CD4-positive, alpha-beta memory T cell (primary cell): ENCODE results near the gene YTHDC1. TPM values are rescaled to one million over a fixed set of nuclear protein-coding genes. Genes with fewer than 3 reads are reported as not detected.

Source experiments
- CTCF ChIA-PET: fragments of 350-600 bp; sonication (Branson Sonifier 250); formaldehyde crosslinking; loops from one replicate; lab custom pipeline; 2021; ENCODE audit warnings: inconsistent platforms; ENCODE audit not compliant: partially characterized antibody; lab: Charles Lee
- POLR2A ChIA-PET: fragments of 350-600 bp; sonication (Branson Sonifier 250); formaldehyde crosslinking; loops from one replicate; lab custom pipeline; 2021; ENCODE audit not compliant: partially characterized antibody; lab: Charles Lee
- DNase-seq, 5 donors: peaks; one replicate each; pipeline versions ENCODE4 v3.0.0 to v3.0.0-alpha.2; 2020 to 2022; ENCODE audit warnings: mixed read lengths in 1 of 5
- H3K27ac ChIP-seq: one replicate; pipeline ENCODE4 v1.7.0; 2013; ENCODE audit warnings: low read depth, low read length
- H3K27me3 ChIP-seq: 2 replicates; pipeline ENCODE4 v1.7.0; 2013; ENCODE audit warnings: mild to moderate bottlenecking, low read length, moderate library complexity; ENCODE audit not compliant: insufficient read depth
- H3K36me3 ChIP-seq: 2 replicates; pipeline ENCODE4 v1.7.0; 2013; ENCODE audit warnings: mild to moderate bottlenecking, low read length, moderate library complexity; ENCODE audit not compliant: insufficient read depth
- H3K4me1 ChIP-seq: 2 replicates; pipeline ENCODE4 v1.7.0; 2013; ENCODE audit warnings: mild to moderate bottlenecking, low read length, moderate library complexity; ENCODE audit not compliant: insufficient read depth
- H3K4me3 ChIP-seq, 2 donors: one replicate each; pipeline ENCODE4 v1.7.0; 2013; ENCODE audit warnings: low read length in 2 of 2, mild to moderate bottlenecking in 1 of 2
- H3K9me3 ChIP-seq, 2 donors: one replicate each; pipeline ENCODE4 v1.7.0; 2013; ENCODE audit warnings: low read length in 2 of 2, control low read depth in 1 of 2; ENCODE audit not compliant: control insufficient read depth in 1 of 2
- H3K27ac Mint-ChIP-seq, 7 donors: one replicate each; pipeline ENCODE4 v1.8.0; 2020 to 2021; ENCODE audit warnings: mixed read lengths in 7 of 7, mild to moderate bottlenecking in 6 of 7, inconsistent platforms in 3 of 7, moderate library complexity in 3 of 7
- H3K27me3 Mint-ChIP-seq, 2 donors: one replicate each; pipeline ENCODE4 v1.8.0; 2020 to 2021; ENCODE audit warnings: mixed read lengths in 2 of 2
- H3K36me3 Mint-ChIP-seq, 2 donors: one replicate each; pipeline ENCODE4 v1.8.0; 2020 to 2021; ENCODE audit warnings: mixed read lengths in 2 of 2, inconsistent platforms in 1 of 2, mild to moderate bottlenecking in 1 of 2
- H3K4me1 Mint-ChIP-seq, 4 donors: one replicate each; pipeline ENCODE4 v1.8.0; 2020 to 2021; ENCODE audit warnings: mixed read lengths in 4 of 4, mild to moderate bottlenecking in 1 of 4
- H3K4me3 Mint-ChIP-seq, 8 donors: one replicate each; pipeline ENCODE4 v1.8.0; 2020 to 2021; ENCODE audit warnings: mixed read lengths in 8 of 8, mild to moderate bottlenecking in 7 of 8, moderate library complexity in 6 of 8, inconsistent platforms in 3 of 8
- H3K9me3 Mint-ChIP-seq, 8 donors: one replicate each; pipeline ENCODE4 v1.8.0; 2020 to 2021; ENCODE audit warnings: mixed read lengths in 8 of 8, mild to moderate bottlenecking in 5 of 8, inconsistent platforms in 3 of 8, moderate library complexity in 1 of 8
- intact Hi-C: fragments of 100-400 bp; cut with micrococcal nuclease; formaldehyde crosslinking; loops from one replicate; pipeline ENCODE4 v1.15.1; 2023
- polyA plus RNA-seq, 2 donors: library from polyadenylated mRNA; unstranded; fragments of 300-500 nt; fragmentation: Illumina TruSeq; gene quantifications; one replicate each; pipeline ENCODE4 v1.2.3, GENCODE V29; 2021
- total RNA-seq, 2 experiments: library from RNA; stranded (reverse); gene quantifications; one replicate each; pipeline ENCODE4 v1.2.3, GENCODE V29; 2021

Gene YTHDC1
- total and polyA plus RNA-seq, 4 experiments from 2014 or later, result 11.2 to 201 (median 110) TPM

DNA sequence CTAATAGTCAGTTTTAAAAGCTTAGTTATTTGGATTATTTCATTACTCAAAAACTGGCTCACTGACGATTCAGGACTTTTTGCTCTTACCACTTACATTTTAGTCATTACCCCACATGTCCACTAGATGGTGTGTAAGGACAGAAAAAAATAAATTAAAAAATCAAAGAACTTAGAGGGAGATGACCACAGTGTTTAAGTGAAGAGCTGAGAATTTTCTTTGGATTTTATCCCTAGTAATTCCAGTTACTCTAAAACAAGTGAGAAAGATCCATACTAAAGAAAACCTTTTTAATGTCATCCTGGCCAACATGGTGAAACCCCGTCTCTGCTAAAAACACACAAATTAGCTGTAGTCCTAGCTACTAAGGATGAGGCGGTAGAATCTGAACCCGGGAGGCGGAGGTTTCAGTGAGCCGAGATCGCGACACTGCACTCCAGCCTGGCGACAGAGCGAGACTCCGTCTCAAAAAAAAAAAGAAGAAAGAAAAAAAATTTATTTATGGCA lies 78.0 kb downstream of the YTHDC1 start:
- no peaks in the 10 kb centered on the region for H3K4me1 ChIP-seq
- H3K36me3 ChIP-seq, result no peaks in the 10 kb centered on the region
- no peak overlapping the region for H3K27ac ChIP-seq
- peaks cover 6 to 7% of the 10 kb centered on the region in 2 donors for H3K27me3 Mint-ChIP-seq
- peaks cover 0 to 4% (median 1%) of the 10 kb centered on the region in 4 donors for H3K4me1 Mint-ChIP-seq
- POLR2A ChIA-PET, result interaction anchor here (1.2 kb wide), 1 partner anchor 102 kb away, joined by 4 read pairs; no protein-coding TSS in a partner anchor
- CTCF ChIA-PET, result interaction anchor here (0.7 to 4.9 kb wide), 16 partner anchors 8 to 164 kb away, joined by 3 to 115 read pairs (median 4); no protein-coding TSS in a partner anchor
- no peak overlapping the region for H3K27ac Mint-ChIP-seq
- H3K36me3 Mint-ChIP-seq, result no peaks in the 10 kb centered on the region
- H3K9me3 ChIP-seq, result no peaks in the 10 kb centered on the region
- peak in 4 of 5 donors; percentile 39 to 42 (median 41) for DNase-seq
- intact Hi-C loops, result loop anchor here (1.0 kb wide), 2 partner anchors 104 to 226 kb away; no protein-coding TSS in a partner anchor
- H3K9me3 Mint-ChIP-seq, result peaks cover 0 to 4% (median 0%) of the 10 kb centered on the region in 8 donors
- no peak overlapping the region for H3K4me3 ChIP-seq
- peak overlapping the region in 4 of 8 donors; percentile 16 to 63 (median 50) for H3K4me3 Mint-ChIP-seq
- no peaks in the 10 kb centered on the region for H3K27me3 ChIP-seq

GRCh38 chr4:68267433-68267944 lies 82.4 kb downstream of the YTHDC1 start:
- intact Hi-C loops, result no loop called here
- CTCF ChIA-PET, result interaction anchor here (2.6 kb wide), 1 partner anchor 109 kb away, joined by 15 read pairs; no protein-coding TSS in a partner anchor

DNA sequence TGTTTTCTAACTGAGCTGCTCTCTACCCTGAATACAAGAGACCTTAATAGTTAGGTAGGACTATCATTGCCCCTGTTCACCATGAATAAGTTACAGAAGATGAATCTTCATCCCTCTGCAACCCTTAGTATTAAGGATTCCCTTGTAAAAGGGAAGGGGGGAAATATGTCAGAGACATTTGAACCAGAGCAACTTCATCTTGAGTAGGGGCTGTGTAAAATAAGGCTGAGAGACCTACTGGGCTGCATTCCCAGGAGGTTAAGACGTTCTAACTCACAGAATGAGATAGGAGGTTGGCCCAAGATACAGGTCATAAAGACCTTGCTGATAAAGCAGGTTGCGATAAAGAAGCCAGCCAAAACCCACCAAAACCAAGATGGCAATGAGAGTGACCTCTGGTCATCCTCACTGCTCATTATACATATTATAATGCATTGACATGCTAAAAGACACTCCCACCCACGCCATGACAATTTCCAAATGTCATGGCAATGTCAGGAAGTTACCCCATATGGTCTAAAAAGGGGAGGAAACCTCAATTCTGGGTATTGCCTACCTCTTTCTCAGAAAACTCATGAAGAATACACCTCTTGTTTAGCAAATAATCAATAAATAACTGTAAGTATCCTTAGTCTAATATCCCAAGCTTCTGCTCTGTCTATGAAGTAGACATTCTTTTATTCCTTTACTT lies 84.9 kb downstream of the YTHDC1 start:
- no peak overlapping the region for H3K27ac Mint-ChIP-seq
- DNase-seq, result no peak
- H3K27me3 ChIP-seq, result no peaks in the 10 kb centered on the region
- H3K4me3 Mint-ChIP-seq, result no peak overlapping the region
- ChIA-PET POLR2A (no interaction called here), CTCF (no interaction called here)
- H3K4me1 Mint-ChIP-seq, result peaks cover 0 to 7% (median 5%) of the 10 kb centered on the region in 4 donors
- no peaks in the 10 kb centered on the region for H3K9me3 ChIP-seq
- intact Hi-C loops, result no loop called here
- H3K4me3 ChIP-seq, result no peak overlapping the region
- peaks cover 0 to 2% (median 0%) of the 10 kb centered on the region in 8 donors for H3K9me3 Mint-ChIP-seq
- no peaks in the 10 kb centered on the region for H3K4me1 ChIP-seq
- H3K27me3 Mint-ChIP-seq, result no peaks in the 10 kb centered on the region
- no peak overlapping the region for H3K27ac ChIP-seq
- no peaks in the 10 kb centered on the region for H3K36me3 ChIP-seq
- H3K36me3 Mint-ChIP-seq, result no peaks in the 10 kb centered on the region

More at GRCh38 chr4:68267433-68267944, 82.4 kb downstream of the YTHDC1 start:
- Mint-ChIP-seq H3K36me3 (no peaks in the 10 kb centered on the region), H3K9me3 (peaks cover 0 to 6% (median 0%) of the 10 kb centered on the region in 8 donors), H3K27me3 (peaks cover 0 to 2% of the 10 kb centered on the region in 2 donors), H3K4me3 (no peak overlapping the region), H3K27ac (no peak overlapping the region), H3K4me1 (peaks cover 0 to 7% (median 5%) of the 10 kb centered on the region in 4 donors)
- H3K4me3 ChIP-seq, result no peak overlapping the region
- no peaks in the 10 kb centered on the region for H3K36me3 ChIP-seq
- no peaks in the 10 kb centered on the region for H3K4me1 ChIP-seq
- no peak for DNase-seq
- no peaks in the 10 kb centered on the region for H3K9me3 ChIP-seq
- no peak overlapping the region for H3K27ac ChIP-seq
- POLR2A ChIA-PET, result no interaction called here
- H3K27me3 ChIP-seq, result no peaks in the 10 kb centered on the region

Other genes with a start within 250 kb of the YTHDC1 start
- gene TMPRSS11F, start 220.2 kb downstream of the YTHDC1 start, total RNA-seq, result not detected
- not detected for gene TMPRSS11F, start 220.2 kb downstream of the YTHDC1 start, polyA plus RNA-seq
- gene TMPRSS11B, start 104.4 kb downstream of the YTHDC1 start, total RNA-seq, result not detected
- gene TMPRSS11B, start 104.4 kb downstream of the YTHDC1 start, polyA plus RNA-seq, result not detected
- gene TMPRSS11E, start 97.4 kb upstream of the YTHDC1 start, total RNA-seq, result not detected
- under 1 TPM in 1 of 2 donors, not detected in 1; 0.27 TPM for gene TMPRSS11E, start 97.4 kb upstream of the YTHDC1 start, polyA plus RNA-seq
- gene UGT2B17, start 226.2 kb upstream of the YTHDC1 start, total RNA-seq, result not detected
- not detected for gene UGT2B17, start 226.2 kb upstream of the YTHDC1 start, polyA plus RNA-seq